ENCODE results near the gene MIA. TPM values are rescaled to one million over a fixed set of nuclear protein-coding genes. Genes with fewer than 3 reads are reported as not detected.
A peak's percentile ranks its signal among the peaks of the same experiment; 100 is the strongest.

Gene MIA
- total and polyA plus RNA-seq, 9 of the 15 experiments (the other 6 are each of a cell fraction or from before 2014, with no cell fraction given) = 0.21 TPM; not detected in 8

- TF ChIP-seq TCF3 (CRISPR knock-in tag; IDR thresholded peaks at IDR 0.05) = no peak
- TF ChIP-seq CXXC5 (CRISPR knock-in tag; IDR thresholded peaks at IDR 0.05) = peak; percentile 33; the same call in 1 of the 2 replicates
- no peak for TF ChIP-seq HNRNPUL1 (IDR thresholded peaks at IDR 0.05; ENCODE audit: low read length)
- TF ChIP-seq ZNF384 (IDR thresholded peaks at IDR 0.05; ENCODE audit: low read depth, low read length) = 0 out of 2 replicates have a peak, but pooled peaks have one; percentile 27
- TF ChIP-seq MECOM (CRISPR knock-in tag; IDR thresholded peaks at IDR 0.05) = no peak
- TF ChIP-seq RCOR1 (IDR thresholded peaks at IDR 0.05; ENCODE audit: borderline replicate concordance in 1 of 2, low read depth in 2 of 2, low read length in 2 of 2) = peak in 1 of 2 experiments; percentile 81; a peak in 2 of 4 replicates
- TF ChIP-seq GABPB1 (CRISPR knock-in tag; IDR thresholded peaks at IDR 0.05) = peak; percentile 55; the same call in 1 of the 2 replicates
- 0 out of 2 replicates have a peak, but pooled peaks have one; percentile 11 for TF ChIP-seq KAT7 (CRISPR knock-in tag; IDR thresholded peaks at IDR 0.05; ENCODE audit: borderline replicate concordance)
- TF ChIP-seq TFAP4 (CRISPR knock-in tag; IDR thresholded peaks at IDR 0.05; ENCODE audit: borderline replicate concordance) = peak; percentile 60; the same call in 1 of the 2 replicates
- no peak for TF ChIP-seq KDM1A (IDR thresholded peaks at IDR 0.05)
- TF ChIP-seq NFIC (IDR thresholded peaks at IDR 0.05) = peak; percentile 27; the same call in 1 of the 2 replicates
- 0 out of 2 replicates have a peak, but pooled peaks have one; percentile 42 for TF ChIP-seq ARID4B (CRISPR knock-in tag; IDR thresholded peaks at IDR 0.05)
- no peak for TF ChIP-seq RFX7 (CRISPR knock-in tag; IDR thresholded peaks at IDR 0.05)
- no peak for TF ChIP-seq CREB5 (CRISPR knock-in tag; IDR thresholded peaks at IDR 0.05)
- TF ChIP-seq CTCF (IDR thresholded peaks at IDR 0.05 in 2 of 3, conservative IDR thresholded peaks at IDR 0.05 in 1 of 3; ENCODE audit: insufficient read depth in 2 of 3, low read depth in 1 of 3, low read length in 3 of 3) = peak; percentile 82 to 91 (median 85)
- 0 out of 2 replicates have a peak, but pooled peaks have one; percentile 21 for TF ChIP-seq KLF16 (IDR thresholded peaks at IDR 0.05)
- no peak for TF ChIP-seq KDM4B (IDR thresholded peaks at IDR 0.05; ENCODE audit: borderline replicate concordance in 2 of 2, low read depth in 1 of 2)
Measured at GRCh38 chr19:40806423-40807146, 31.3 kb downstream of the MIA start (continued).

Measured in K562 (cell line).